ENCODE results near the gene SCYL1.

DNA sequence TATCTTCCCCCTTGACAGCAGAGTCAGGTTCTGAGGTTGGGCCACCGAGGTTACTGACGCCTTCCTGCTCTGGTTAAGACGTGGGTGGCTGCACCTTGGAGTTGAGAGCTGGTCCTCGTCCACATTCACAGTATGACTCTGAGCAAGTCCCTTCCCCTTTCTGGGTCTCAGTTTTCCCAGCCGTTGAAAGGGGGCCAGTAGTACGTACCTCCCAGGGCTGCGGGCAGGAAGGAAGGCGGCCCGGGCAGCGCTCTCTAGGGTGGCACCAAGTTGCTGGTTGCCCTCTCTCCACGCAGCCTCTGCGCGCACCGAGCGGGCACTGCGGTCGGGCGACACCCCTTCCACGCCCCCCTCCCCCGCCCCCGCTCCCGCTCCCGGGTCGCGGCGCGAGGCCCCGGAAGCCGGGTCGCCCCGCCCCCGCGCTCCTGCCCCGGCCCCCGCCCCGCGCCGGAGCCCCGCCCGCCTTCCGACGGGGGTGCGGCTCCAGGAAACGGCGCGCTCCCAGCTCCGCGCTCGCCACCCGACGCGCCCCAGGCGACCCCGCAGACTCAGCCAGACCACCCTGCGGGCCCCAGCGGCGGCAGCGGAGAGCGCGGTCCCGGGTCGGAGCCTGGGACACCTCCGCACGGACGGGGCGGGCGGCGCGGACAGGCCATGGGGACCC is 50.8 kb downstream of the SCYL1 start, which contains the start of gene EHBP1L1:
- TF ChIP-seq, protein P1, sequence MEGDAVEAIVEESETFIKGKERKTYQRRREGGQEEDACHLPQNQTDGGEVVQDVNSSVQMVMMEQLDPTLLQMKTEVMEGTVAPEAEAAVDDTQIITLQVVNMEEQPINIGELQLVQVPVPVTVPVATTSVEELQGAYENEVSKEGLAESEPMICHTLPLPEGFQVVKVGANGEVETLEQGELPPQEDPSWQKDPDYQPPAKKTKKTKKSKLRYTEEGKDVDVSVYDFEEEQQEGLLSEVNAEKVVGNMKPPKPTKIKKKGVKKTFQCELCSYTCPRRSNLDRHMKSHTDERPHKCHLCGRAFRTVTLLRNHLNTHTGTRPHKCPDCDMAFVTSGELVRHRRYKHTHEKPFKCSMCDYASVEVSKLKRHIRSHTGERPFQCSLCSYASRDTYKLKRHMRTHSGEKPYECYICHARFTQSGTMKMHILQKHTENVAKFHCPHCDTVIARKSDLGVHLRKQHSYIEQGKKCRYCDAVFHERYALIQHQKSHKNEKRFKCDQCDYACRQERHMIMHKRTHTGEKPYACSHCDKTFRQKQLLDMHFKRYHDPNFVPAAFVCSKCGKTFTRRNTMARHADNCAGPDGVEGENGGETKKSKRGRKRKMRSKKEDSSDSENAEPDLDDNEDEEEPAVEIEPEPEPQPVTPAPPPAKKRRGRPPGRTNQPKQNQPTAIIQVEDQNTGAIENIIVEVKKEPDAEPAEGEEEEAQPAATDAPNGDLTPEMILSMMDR (IDR thresholded peaks at IDR 0.05) = no peak
- no peak for TF ChIP-seq POLR2A (IDR thresholded peaks at IDR 0.05)
